Measurements from ENCODE around the gene ESRRB.

ESRRB gene

GRCh38 chr14:76408877-76409276, 32.9 kb downstream of the ESRRB start:
- no peak for DNase-seq

- peak; percentile 14 for DNase-seq
These were observed 36.6 kb downstream of the ESRRB start for GRCh38 chr14:76412501-76412900.

DNA sequence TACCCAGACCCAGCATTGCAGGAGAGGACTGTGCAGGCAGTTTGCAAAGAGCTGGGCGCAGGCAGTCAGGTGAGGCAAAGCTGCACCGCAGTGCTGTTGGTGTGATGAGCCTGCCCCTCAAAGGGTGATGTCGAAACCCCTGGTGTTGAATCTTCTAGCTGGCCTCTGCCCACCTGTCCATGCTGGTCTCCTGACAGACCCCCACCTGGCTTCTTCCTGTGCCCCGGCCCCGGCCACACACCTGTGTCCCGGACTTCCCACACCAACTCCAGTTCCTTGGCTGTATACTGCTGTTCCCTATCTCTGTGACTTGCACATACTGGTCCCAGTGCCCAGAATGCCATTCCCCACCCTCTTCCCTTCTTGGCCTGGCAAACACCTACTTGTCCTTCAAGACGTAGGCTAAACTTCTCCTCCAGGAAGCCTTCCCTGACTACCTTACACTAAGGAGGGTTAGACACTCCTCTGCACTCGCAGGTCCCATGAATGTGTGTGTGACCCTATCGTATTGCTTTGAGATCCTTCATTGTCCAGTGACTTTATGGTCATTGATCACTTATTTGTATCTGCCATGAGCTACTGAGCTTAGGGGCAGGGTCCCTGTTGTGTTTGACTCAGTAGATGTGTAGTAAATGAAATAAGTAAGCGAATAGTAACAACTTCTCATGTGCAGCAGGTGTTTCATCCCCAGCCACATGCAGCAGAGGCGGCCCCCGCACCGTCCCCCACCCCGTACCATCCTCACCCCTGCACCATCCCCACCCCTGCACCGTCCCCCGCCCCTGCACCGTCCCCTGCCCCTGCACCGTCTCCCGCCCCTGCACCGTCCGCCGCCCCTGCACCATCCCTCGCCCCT, 37.4 kb downstream of the ESRRB start:
- DNase-seq, result no peak

DNA sequence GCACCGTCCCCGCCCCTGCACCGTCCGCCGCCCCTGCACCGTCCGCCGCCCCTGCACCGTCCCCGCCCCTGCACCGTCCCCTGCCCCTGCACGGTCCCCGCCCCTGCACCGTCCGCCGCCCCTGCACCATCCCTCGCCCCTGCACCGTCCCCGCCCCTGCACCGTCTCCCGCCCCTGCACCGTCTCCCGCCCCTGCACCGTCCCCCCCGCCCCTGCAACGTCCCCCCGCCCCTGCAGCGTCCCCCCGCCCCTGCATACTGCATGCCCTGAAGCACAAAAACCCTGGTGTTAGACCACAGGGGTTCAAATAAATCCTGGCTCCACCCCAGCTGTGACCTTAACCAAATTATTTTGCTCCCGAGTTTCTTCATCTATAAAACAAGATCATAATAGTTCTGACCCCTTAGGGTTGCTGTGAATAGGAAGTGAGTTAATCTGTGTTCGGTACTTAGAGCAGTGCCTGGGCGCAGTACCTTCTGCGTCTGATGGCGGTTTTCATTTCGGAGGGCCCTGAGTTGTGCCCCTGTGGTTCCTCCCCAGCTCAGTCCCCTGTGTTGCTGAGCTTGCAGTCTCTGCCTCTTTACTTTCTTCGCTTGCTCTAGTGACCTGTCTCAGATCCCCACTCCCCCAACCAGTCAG, 38.1 kb downstream of the ESRRB start:
- DNase-seq, result peak; percentile 86

- no peak for DNase-seq
These were observed 43.5 kb downstream of the ESRRB start for GRCh38 chr14:76419399-76419798.

DNA sequence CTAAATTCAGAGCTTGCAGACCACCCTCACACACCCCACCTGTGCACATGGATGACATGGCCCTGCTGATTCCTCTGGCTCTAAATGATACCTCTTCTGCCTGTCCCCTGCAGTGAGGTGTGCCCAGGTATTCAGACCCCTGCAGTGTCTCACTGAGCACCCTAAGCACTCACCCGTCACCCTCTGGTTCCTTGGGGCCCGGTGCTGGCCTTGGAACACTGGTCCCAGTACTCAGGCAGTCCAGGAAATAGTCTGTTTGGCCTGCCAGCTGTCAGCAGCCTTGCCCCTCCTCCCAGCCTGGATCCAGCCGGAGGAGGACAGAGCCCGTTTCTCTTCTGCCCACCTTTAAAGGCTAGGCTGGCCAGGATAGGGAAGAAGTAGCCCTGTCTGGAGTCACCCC, 44.9 kb downstream of the ESRRB start:
- no peak for DNase-seq

DNA sequence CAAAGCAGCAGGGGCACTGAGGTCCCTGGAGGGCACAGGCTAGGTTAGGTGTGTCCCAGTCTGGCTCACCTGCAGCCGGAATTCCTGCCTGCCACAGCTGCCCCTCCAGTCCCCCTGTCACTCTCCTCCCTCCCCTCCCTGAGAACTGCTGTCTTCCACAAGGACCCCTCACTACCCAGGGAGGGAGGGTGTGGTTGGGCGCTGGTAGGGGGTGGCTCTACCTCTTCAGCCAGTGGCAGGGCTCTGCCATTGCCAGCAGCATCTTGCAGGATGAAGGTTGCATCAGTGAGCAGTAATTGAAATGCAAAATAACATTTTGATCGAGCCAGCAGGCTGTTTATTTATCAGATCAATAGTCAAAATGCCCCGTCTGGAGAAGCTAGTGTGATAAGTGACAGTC, 45.7 kb downstream of the ESRRB start:
- no peak for DNase-seq

DNA sequence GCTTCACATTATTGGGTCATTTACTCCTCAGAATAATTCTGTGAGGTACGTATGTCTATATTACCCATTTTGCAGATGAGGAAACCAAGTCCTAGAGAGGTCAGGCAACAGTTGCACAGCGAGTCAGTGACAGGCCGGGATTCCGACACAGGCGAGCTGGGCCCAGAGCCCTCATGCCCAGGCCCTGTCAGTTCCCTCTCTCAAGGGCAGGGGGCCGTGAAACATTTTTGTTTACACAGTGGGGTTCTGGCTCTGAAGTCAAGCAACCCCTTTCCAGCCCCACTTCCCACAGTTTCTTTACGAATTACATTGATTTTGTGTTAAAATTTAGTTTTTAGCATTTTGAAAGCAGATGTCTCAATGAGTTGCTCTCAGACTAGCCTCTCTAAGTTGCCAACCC, 46.7 kb downstream of the ESRRB start:
- DNase-seq, result no peak

- DNase-seq, result no peak
These were observed 47.6 kb downstream of the ESRRB start for GRCh38 chr14:76423534-76423933.

GRCh38 chr14:76424359-76424758, 48.4 kb downstream of the ESRRB start:
- no peak for DNase-seq

GRCh38 chr14:76426161-76426696, 50.3 kb downstream of the ESRRB start:
- no peak for DNase-seq

- peak; percentile 43 for DNase-seq
These were observed 52.7 kb downstream of the ESRRB start for GRCh38 chr14:76428611-76429010.

- no peak for DNase-seq
These were observed 54.1 kb downstream of the ESRRB start for GRCh38 chr14:76430017-76430416.

DNA sequence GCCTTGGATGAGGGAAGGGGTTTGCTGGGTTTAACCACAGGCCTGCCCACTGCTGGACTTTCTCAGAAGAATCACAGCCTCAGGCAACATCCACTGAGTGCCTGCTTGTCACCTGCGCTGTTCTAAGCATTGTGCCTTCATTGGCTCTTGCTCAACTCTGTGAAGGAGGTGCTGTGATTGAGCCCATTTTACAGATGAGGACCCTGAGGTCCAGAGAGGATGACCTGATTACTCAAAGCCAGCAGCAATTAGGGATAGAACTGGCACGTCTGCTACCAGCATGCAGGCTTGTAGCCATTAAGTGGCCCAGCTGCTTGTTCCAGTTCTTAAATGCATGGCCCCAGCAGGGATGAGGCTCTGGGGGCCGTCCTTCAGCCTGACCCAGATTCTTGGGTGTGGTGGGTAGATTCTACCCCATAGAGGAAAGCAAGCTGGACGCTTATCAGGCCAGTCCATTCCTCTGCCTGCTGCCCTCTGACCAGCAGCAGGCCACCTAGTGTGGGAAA, 54.6 kb downstream of the ESRRB start:
- no peak for DNase-seq

GRCh38 chr14:76431538-76431937, 55.6 kb downstream of the ESRRB start:
- DNase-seq, result no peak

- DNase-seq, result no peak
These were observed 57.2 kb downstream of the ESRRB start for GRCh38 chr14:76432827-76433752.

DNA sequence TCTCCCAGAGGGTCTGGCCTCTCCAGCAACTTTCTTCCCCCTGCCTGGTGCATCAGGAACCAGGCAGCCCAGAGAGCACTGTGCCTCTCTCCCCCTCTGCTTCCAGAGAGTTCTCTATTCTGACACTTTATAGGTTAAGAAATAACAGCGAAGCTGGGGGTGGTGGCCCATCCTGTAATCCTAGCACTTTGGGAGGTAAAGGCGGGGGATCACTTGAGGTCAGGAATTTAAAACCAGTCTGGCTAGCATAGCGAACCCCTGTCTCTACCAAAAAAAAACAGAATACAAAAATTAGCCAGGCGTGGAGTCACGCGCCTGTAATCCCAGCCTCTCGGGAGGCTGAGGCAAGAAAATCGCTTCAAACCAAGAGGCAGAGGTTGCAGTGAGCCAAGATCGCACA, 58.3 kb downstream of the ESRRB start:
- no peak for DNase-seq

DNA sequence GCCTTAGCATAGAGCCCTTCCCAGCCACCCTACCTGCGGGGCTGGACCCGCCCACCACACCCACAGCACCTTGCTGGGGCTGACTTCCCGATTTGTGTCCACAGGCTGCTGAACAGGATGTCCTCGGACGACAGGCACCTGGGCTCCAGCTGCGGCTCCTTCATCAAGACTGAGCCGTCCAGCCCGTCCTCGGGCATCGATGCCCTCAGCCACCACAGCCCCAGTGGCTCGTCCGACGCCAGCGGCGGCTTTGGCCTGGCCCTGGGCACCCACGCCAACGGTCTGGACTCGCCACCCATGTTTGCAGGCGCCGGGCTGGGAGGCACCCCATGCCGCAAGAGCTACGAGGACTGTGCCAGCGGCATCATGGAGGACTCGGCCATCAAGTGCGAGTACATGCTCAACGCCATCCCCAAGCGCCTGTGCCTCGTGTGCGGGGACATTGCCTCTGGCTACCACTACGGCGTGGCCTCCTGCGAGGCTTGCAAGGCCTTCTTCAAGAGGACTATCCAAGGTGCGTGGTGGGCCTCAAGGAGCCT, 63.4 kb downstream of the ESRRB start:
- DNase-seq, result no peak

DNA sequence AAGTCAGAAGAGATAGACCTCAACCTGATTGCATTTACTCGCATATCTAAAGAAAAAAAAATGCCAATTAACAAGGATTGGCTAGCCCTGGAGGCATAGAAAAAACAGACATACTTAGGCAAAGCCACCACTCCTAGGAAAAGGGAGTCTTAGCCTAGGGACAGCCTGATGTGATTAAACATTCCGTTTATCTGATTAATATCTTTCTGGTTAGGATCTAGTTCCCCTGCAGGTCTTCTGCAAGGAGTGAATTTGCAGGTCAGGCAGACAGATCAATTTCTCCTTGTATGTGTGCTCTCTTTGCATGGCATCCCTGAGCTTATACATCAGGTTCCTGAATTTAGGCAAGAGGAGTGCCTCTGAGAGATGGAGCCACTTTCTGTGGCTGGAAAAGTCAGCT, 70.5 kb downstream of the ESRRB start:
- DNase-seq, result no peak

DNA sequence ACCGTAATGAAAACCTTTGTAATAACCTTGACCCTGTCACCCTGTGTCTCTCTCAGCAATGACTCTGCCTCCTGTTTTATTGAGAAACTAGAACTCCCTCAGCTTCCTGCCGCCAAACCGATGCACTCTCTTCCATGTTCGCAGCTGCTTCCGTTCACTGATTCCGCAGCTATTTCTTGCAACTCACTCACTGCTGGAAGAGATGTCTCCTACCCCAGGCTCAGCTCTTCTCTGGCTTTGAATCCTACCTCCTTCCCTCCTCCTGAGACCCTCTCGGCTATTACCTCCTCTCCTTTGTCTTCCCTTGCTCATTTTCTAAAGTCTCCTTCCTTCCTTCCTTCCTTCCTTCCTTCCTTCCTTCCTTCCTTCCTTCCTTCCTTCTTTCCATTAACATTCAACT, 71.0 kb downstream of the ESRRB start:
- DNase-seq, result no peak

GRCh38 chr14:76450476-76450875, 74.5 kb downstream of the ESRRB start:
- no peak for DNase-seq

GRCh38 chr14:76456200-76456599, 80.3 kb downstream of the ESRRB start:
- DNase-seq, result peak; percentile 84
